Cardiac muscle cell (in vitro differentiated cells and primary cell): ENCODE measurements around the gene CPM. TPM values are rescaled to one million over a fixed set of nuclear protein-coding genes. Genes with fewer than 3 reads are reported as not detected.

Source experiments
- DNase-seq, 2 donors: peaks; one replicate each; pipeline versions ENCODE4 v3.0.0 to v3.0.0-alpha.2; 2010 to 2017; ENCODE audit warnings: low read depth in 1 of 2, low spot score in 1 of 2
- H3K27ac ChIP-seq: fragments of 200-600 bp; sonication (generic); 2 replicates; pipeline ENCODE4 v1.5.1; 2016
- H3K27me3 ChIP-seq: fragments of 200-600 bp; sonication (generic); 2 replicates; pipeline ENCODE4 v1.6.0; 2016; ENCODE audit warnings: control low read depth
- H3K36me3 ChIP-seq: fragments of 200-600 bp; sonication (generic); 2 replicates; pipeline ENCODE4 v1.5.1; 2016; ENCODE audit warnings: control low read depth
- H3K4me1 ChIP-seq: fragments of 200-600 bp; sonication (generic); 2 replicates; pipeline ENCODE4 v1.8.1; 2017; ENCODE audit warnings: low read depth, mild to moderate bottlenecking, mixed run types
- H3K4me3 ChIP-seq: fragments of 200-600 bp; sonication (generic); 2 replicates; pipeline ENCODE4 v1.5.1; 2016; ENCODE audit warnings: mild to moderate bottlenecking
- H3K9me3 ChIP-seq: fragments of 200-600 bp; sonication (generic); 2 replicates; pipeline ENCODE4 v1.5.1; 2017; ENCODE audit warnings: low read depth, mild to moderate bottlenecking, control low read depth
- CTCF ChIP-seq: IDR thresholded peaks from 2 replicates; pipeline ENCODE4 v1.5.1; 2012; ENCODE audit warnings: low read depth, mild to moderate bottlenecking, low read length
- polyA plus RNA-seq: library from polyadenylated mRNA; unstranded; fragments of >200 nt; fragmentation: Nextera tagmentation; extraction: Ambion mirVana; gene quantifications from 2 replicates; pipeline ENCODE4 v1.2.1, GENCODE V29; 2016
- total RNA-seq: library from RNA; depleted of rRNA; stranded (reverse); fragments of >200 nt; gene quantifications from 2 replicates; pipeline ENCODE4 v1.2.3, GENCODE V29; 2016

Gene CPM
- total and polyA plus RNA-seq, 2 experiments from 2014 or later = 1.5 to 2.0 TPM

- DNase-seq = no peak
- Histone ChIP-seq H3K27me3 (no peaks in the 10 kb centered on the region), H3K4me1 (no peaks in the 10 kb centered on the region), H3K9me3 (no peaks in the 10 kb centered on the region), H3K27ac (no peak overlapping the region), H3K36me3 (no peaks in the 10 kb centered on the region), H3K4me3 (no peak overlapping the region)
- TF ChIP-seq CTCF = no peak
These were observed 28.5 kb downstream of the CPM start for GRCh38 chr12:68904351-68904962.

GRCh38 chr12:68903511-68903910 lies 29.5 kb downstream of the CPM start:
- Histone ChIP-seq H3K4me3 (no peak overlapping the region), H3K9me3 (no peaks in the 10 kb centered on the region), H3K27me3 (no peaks in the 10 kb centered on the region), H3K27ac (no peak overlapping the region), H3K4me1 (no peaks in the 10 kb centered on the region), H3K36me3 (no peaks in the 10 kb centered on the region)
- TF ChIP-seq CTCF = no peak
- DNase-seq = no peak

- DNase-seq = no peak
- Histone ChIP-seq H3K27me3 (no peaks in the 10 kb centered on the region), H3K36me3 (no peaks in the 10 kb centered on the region), H3K4me1 (no peaks in the 10 kb centered on the region), H3K4me3 (no peak overlapping the region), H3K27ac (no peak overlapping the region), H3K9me3 (no peaks in the 10 kb centered on the region)
- TF ChIP-seq CTCF = no peak
These were observed 31.4 kb downstream of the CPM start for GRCh38 chr12:68901551-68901950.

- H3K4me3 ChIP-seq = no peak overlapping the region
These were observed 31.8 kb downstream of the CPM start for GRCh38 chr12:68901145-68901544.

GRCh38 chr12:68900241-68900640 lies 32.7 kb downstream of the CPM start:
- no peaks in the 10 kb centered on the region for H3K9me3 ChIP-seq
- H3K4me3 ChIP-seq = no peak overlapping the region
- H3K36me3 ChIP-seq = no peaks in the 10 kb centered on the region
- DNase-seq = no peak
- TF ChIP-seq CTCF = no peak
- H3K27me3 ChIP-seq = no peaks in the 10 kb centered on the region
- no peaks in the 10 kb centered on the region for H3K4me1 ChIP-seq
- no peak overlapping the region for H3K27ac ChIP-seq

More at GRCh38 chr12:68901145-68901544, 31.8 kb downstream of the CPM start:
- Histone ChIP-seq H3K4me1 (no peaks in the 10 kb centered on the region), H3K27me3 (no peaks in the 10 kb centered on the region), H3K27ac (no peak overlapping the region), H3K36me3 (no peaks in the 10 kb centered on the region), H3K9me3 (no peaks in the 10 kb centered on the region)
- TF ChIP-seq CTCF = no peak
- DNase-seq = no peak
